Neural progenitor cell (in vitro differentiated cells): Measurements from ENCODE around the gene HDAC7.

Experiments
- CTCF ChIP-seq: fragments of 200-600 bp; sonication (generic); IDR thresholded peaks from 2 replicates; pipeline ENCODE4 v1.5.1; 2017; ENCODE audit warnings: antibody characterized with exemption, mild to moderate bottlenecking
- EZH2phosphoT487 ChIP-seq: fragments of 200-600 bp; sonication (generic); IDR thresholded peaks from 2 replicates; pipeline ENCODE4 v1.6.1; 2017; ENCODE audit warnings: antibody characterized with exemption

- TF ChIP-seq CTCF, result no peak
- no peak for TF ChIP-seq EZH2phosphoT487
Observed at GRCh38 chr12:47737936-47738594, 81.6 kb downstream of the HDAC7 start.
